RWPE2 (cell line): ENCODE data around the gene DACH1.

ENCODE experiments used
- ATAC-seq: fragments of 200-7000 bp; cut with Tn5 transposase; 3 replicates; pipeline ENCODE4 v1.9.1; 2021; ENCODE audit warnings: low read depth
- DNase-seq: peaks from one replicate; pipeline ENCODE4 v3.0.0-alpha.2; 2020; ENCODE audit warnings: low spot score
- H3K27ac ChIP-seq: fragments of 450-650 bp; 2 replicates; pipeline ENCODE4 v1.5.1; 2017; ENCODE audit warnings: mild to moderate bottlenecking; ENCODE audit not compliant: poor library complexity, severe bottlenecking
- H3K27me3 ChIP-seq: fragments of 250-450 bp; sonication (Bioruptor Pico); 2 replicates; pipeline ENCODE4 v1.5.1; 2021; ENCODE audit warnings: mild to moderate bottlenecking, moderate library complexity; ENCODE audit not compliant: insufficient read depth, poor library complexity, severe bottlenecking
- H3K36me3 ChIP-seq: fragments of 250-450 bp; sonication (Bioruptor Pico); 2 replicates; pipeline ENCODE4 v1.5.1; 2020; ENCODE audit warnings: low read depth, mild to moderate bottlenecking, moderate library complexity
- H3K4me1 ChIP-seq: fragments of 250-450 bp; sonication (Bioruptor Pico); 2 replicates; pipeline ENCODE4 v1.5.1; 2021; ENCODE audit warnings: mild to moderate bottlenecking, moderate library complexity; ENCODE audit not compliant: insufficient read depth, poor library complexity, severe bottlenecking
- H3K4me3 ChIP-seq: fragments of 250-450 bp; sonication (Bioruptor Pico); 2 replicates; pipeline ENCODE4 v1.5.1; 2021; ENCODE audit warnings: mild to moderate bottlenecking, moderate library complexity; ENCODE audit not compliant: severe bottlenecking
- H3K9me3 ChIP-seq: fragments of 250-450 bp; sonication (Bioruptor Pico); 2 replicates; pipeline ENCODE4 v1.5.1; 2021; ENCODE audit warnings: mild to moderate bottlenecking, moderate library complexity; ENCODE audit not compliant: severe bottlenecking
- TF ChIP-seq, protein P1 (sequence below): fragments of 450-650 bp; IDR thresholded peaks from one replicate; pipeline ENCODE4 v1.5.1; 2017; ENCODE audit warnings: mild to moderate bottlenecking, moderate library complexity; ENCODE audit not compliant: poor library complexity, severe bottlenecking

Gene DACH1

DNA sequence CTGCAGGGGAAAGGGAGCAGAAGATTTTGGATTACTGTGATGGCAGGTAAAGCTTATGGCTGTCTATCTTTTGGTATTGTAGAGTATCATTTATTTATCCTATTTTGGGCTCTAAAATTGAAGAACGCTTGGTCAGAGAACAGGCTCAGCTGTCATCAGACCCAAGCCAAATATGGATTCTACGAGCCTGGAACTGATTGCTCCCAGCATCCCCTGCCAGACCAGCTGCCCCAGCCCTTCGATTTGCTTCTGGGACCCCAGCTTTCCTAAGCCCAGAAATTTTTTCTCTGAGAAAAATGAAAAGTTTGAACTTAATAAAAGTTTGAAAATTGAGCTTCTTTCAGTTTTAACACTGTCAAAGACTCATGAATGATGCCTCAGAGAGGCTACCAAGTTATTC, 472.8 kb downstream of the DACH1 start:
- Histone ChIP-seq H3K4me3 (no peak overlapping the region), H3K36me3 (no peaks in the 10 kb centered on the region), H3K9me3 (peaks cover 2% of the 10 kb centered on the region), H3K27ac (no peak overlapping the region), H3K27me3 (no peaks in the 10 kb centered on the region), H3K4me1 (no peaks in the 10 kb centered on the region)
- DNase-seq (no peak), ATAC-seq (no peak)
- TF ChIP-seq, protein P1, sequence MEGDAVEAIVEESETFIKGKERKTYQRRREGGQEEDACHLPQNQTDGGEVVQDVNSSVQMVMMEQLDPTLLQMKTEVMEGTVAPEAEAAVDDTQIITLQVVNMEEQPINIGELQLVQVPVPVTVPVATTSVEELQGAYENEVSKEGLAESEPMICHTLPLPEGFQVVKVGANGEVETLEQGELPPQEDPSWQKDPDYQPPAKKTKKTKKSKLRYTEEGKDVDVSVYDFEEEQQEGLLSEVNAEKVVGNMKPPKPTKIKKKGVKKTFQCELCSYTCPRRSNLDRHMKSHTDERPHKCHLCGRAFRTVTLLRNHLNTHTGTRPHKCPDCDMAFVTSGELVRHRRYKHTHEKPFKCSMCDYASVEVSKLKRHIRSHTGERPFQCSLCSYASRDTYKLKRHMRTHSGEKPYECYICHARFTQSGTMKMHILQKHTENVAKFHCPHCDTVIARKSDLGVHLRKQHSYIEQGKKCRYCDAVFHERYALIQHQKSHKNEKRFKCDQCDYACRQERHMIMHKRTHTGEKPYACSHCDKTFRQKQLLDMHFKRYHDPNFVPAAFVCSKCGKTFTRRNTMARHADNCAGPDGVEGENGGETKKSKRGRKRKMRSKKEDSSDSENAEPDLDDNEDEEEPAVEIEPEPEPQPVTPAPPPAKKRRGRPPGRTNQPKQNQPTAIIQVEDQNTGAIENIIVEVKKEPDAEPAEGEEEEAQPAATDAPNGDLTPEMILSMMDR = no peak
